H1 (cell line): Measurements from ENCODE around the gene SLX9. TPM values are rescaled to one million over a fixed set of nuclear protein-coding genes. Genes with fewer than 3 reads are reported as not detected.
A peak's percentile ranks its signal among the peaks of the same experiment; 100 is the strongest.

Experiments
- CTCF ChIA-PET: fragments of 300-600 bp; sonication (Branson Sonifier 250); formaldehyde crosslinking; loops from one replicate; lab custom pipeline; 2021; ENCODE audit not compliant: partially characterized antibody; lab: Charles Lee
- POLR2A ChIA-PET: fragments of 300-600 bp; sonication (Branson Sonifier 250); formaldehyde crosslinking; loops from one replicate; lab custom pipeline; 2021; ENCODE audit warnings: inconsistent platforms; ENCODE audit not compliant: partially characterized antibody; lab: Charles Lee
- DNase-seq, 2 experiments: peaks; one replicate each; pipeline versions ENCODE4 v3.0.0 to v3.0.0-alpha.2; 2010 to 2022; ENCODE audit warnings: low spot score in 2 of 2, low read depth in 1 of 2, mixed read lengths in 1 of 2
- FAIRE-seq: peaks from 2 replicates; lab custom pipeline; 2011; peaks lifted over from hg19 to GRCh38; lab: Jason Lieb, UNC
- H2AFZ ChIP-seq: 2 replicates; pipeline ENCODE4 v1.8.1; 2012; ENCODE audit warnings: low read length, inconsistent platforms
- H2AK5ac ChIP-seq: 2 replicates; pipeline ENCODE4 v1.6.1; 2013; ENCODE audit warnings: low read depth, low read length
- H2BK120ac ChIP-seq: replicated peaks from 2 replicates; pipeline ENCODE3; 2013; ENCODE audit warnings: low read depth, low read length, inconsistent platforms
- H2BK12ac ChIP-seq: 2 replicates; pipeline ENCODE4 v1.6.1; 2013; ENCODE audit warnings: low read depth, low read length
- H2BK15ac ChIP-seq: 2 replicates; pipeline ENCODE4 v1.6.1; 2013; ENCODE audit warnings: low read length
- H2BK20ac ChIP-seq: 2 replicates; pipeline ENCODE4 v1.6.1; 2013; ENCODE audit warnings: low read length
- H2BK5ac ChIP-seq: 2 replicates; pipeline ENCODE4 v1.6.1; 2013; ENCODE audit warnings: low read depth, low read length
- H3K14ac ChIP-seq: 2 replicates; pipeline ENCODE4 v1.6.1; 2013; ENCODE audit warnings: inconsistent platforms; ENCODE audit not compliant: insufficient read length
- H3K18ac ChIP-seq: 2 replicates; pipeline ENCODE4 v1.6.1; 2013; ENCODE audit warnings: low read length; ENCODE audit errors: extremely low read depth
- H3K23ac ChIP-seq: 2 replicates; pipeline ENCODE4 v1.6.1; 2013; ENCODE audit warnings: inconsistent platforms; ENCODE audit not compliant: insufficient read length
- H3K23me2 ChIP-seq: 2 replicates; pipeline ENCODE4 v1.6.1; 2013; ENCODE audit warnings: low read depth, low read length
- H3K27ac ChIP-seq: 2 replicates; pipeline ENCODE4 v1.6.1; 2011; ENCODE audit warnings: low read depth, low read length, inconsistent platforms
- H3K27me3 ChIP-seq, 4 experiments: replicated peaks in 1 of 4; 1 replicate in 1 of 4; 2 replicates in 3 of 4; pipeline versions ENCODE4 v1.6.1 to v1.8.1; 2011 to 2013; ENCODE audit warnings: low read length in 3 of 4, mild to moderate bottlenecking in 3 of 4, inconsistent platforms in 2 of 4, mixed read lengths in 2 of 4, moderate library complexity in 1 of 4; ENCODE audit not compliant: control insufficient read depth in 3 of 4, insufficient read depth in 3 of 4; ENCODE audit errors: extremely low read depth in 1 of 4
- H3K36me3 ChIP-seq, 4 experiments: 2 replicates each; pipeline versions ENCODE4 v1.6.1 to v1.8.1; 2011 to 2013; ENCODE audit warnings: mild to moderate bottlenecking in 4 of 4, low read length in 3 of 4, moderate library complexity in 2 of 4, control low read depth in 1 of 4, inconsistent platforms in 1 of 4; ENCODE audit not compliant: insufficient read depth in 4 of 4, control insufficient read depth in 2 of 4
- H3K4ac ChIP-seq: replicated peaks from 2 replicates; pipeline ENCODE3; 2013; ENCODE audit warnings: low read length, low read depth, mixed read lengths, inconsistent platforms; ENCODE audit not compliant: insufficient read length
- H3K4me1 ChIP-seq, 4 experiments: replicated peaks in 1 of 4; 1 replicate in 1 of 4; 2 replicates in 3 of 4; pipeline versions ENCODE4 v1.6.1 to v1.8.1; 2011 to 2013; ENCODE audit warnings: low read length in 3 of 4, inconsistent platforms in 2 of 4, mixed read lengths in 1 of 4; ENCODE audit not compliant: insufficient read depth in 4 of 4, control insufficient read depth in 3 of 4
- H3K4me2 ChIP-seq, 2 experiments: 2 replicates each; pipeline versions ENCODE4 v1.6.1 to v1.8.1; 2011 to 2013; ENCODE audit warnings: low read depth in 2 of 2, low read length in 2 of 2, control low read depth in 1 of 2, inconsistent platforms in 1 of 2, mild to moderate bottlenecking in 1 of 2; ENCODE audit not compliant: insufficient read depth in 1 of 2
- H3K4me3 ChIP-seq, 4 experiments: fragments of 200-600, 300-600 bp in 1 of 4; sonication (generic), shearing (Covaris generic), sonication (Bioruptor Twin) in 1 of 4; 2 replicates each; pipeline versions ENCODE4 v1.5.1 to v1.8.1; 2011 to 2016; ENCODE audit warnings: low read length in 4 of 4, low read depth in 3 of 4, control low read depth in 2 of 4, inconsistent platforms in 2 of 4, mild to moderate bottlenecking in 2 of 4, mixed read lengths in 1 of 4, moderate library complexity in 1 of 4; ENCODE audit not compliant: insufficient read depth in 2 of 4; ENCODE audit errors: extremely low read depth in 1 of 4
- H3K56ac ChIP-seq: replicated peaks from 2 replicates; pipeline ENCODE3; 2013; ENCODE audit warnings: low read depth, mild to moderate bottlenecking, mixed read lengths, low read length, inconsistent platforms; ENCODE audit not compliant: insufficient read length
- H3K79me1 ChIP-seq: 2 replicates; pipeline ENCODE4 v1.6.1; 2013; ENCODE audit warnings: low read depth, low read length, control low read depth
- H3K79me2 ChIP-seq, 2 experiments: 2 replicates each; pipeline versions ENCODE4 v1.6.1 to v1.8.1; 2012 to 2013; ENCODE audit warnings: low read length in 2 of 2, mild to moderate bottlenecking in 2 of 2, inconsistent platforms in 1 of 2; ENCODE audit not compliant: insufficient read depth in 2 of 2, control insufficient read depth in 1 of 2
- H3K9ac ChIP-seq, 4 experiments: replicated peaks in 1 of 4; 1 replicate in 1 of 4; 2 replicates in 3 of 4; pipeline versions ENCODE4 v1.6.1 to v1.8.1; 2011 to 2013; ENCODE audit warnings: low read depth in 3 of 4, low read length in 3 of 4, control low read depth in 2 of 4, mild to moderate bottlenecking in 2 of 4, moderate library complexity in 2 of 4, inconsistent platforms in 1 of 4; ENCODE audit errors: extremely low read depth in 1 of 4
- H3K9me3 ChIP-seq, 2 experiments: 2 replicates each; pipeline versions ENCODE4 v1.6.1 to v1.8.1; 2012 to 2013; ENCODE audit warnings: mild to moderate bottlenecking in 2 of 2, moderate library complexity in 2 of 2, control low read depth in 1 of 2, inconsistent platforms in 1 of 2, low read depth in 1 of 2, low read length in 1 of 2, mixed read lengths in 1 of 2; ENCODE audit not compliant: insufficient read depth in 2 of 2
- H4K20me1 ChIP-seq, 2 experiments: replicated peaks in 1 of 2; 2 replicates each; pipeline versions ENCODE3 to v1.8.1; 2011 to 2013; ENCODE audit warnings: inconsistent platforms in 2 of 2, low read length in 2 of 2, mild to moderate bottlenecking in 1 of 2; ENCODE audit not compliant: insufficient read depth in 2 of 2, control insufficient read depth in 1 of 2
- H4K5ac ChIP-seq: 2 replicates; pipeline ENCODE4 v1.6.1; 2013; ENCODE audit warnings: low read length, low read depth, mixed read lengths, inconsistent platforms; ENCODE audit not compliant: insufficient read length
- H4K8ac ChIP-seq: 2 replicates; pipeline ENCODE4 v1.8.0; 2013; ENCODE audit warnings: mild to moderate bottlenecking, moderate library complexity, low read length, inconsistent platforms; ENCODE audit not compliant: insufficient read depth; ENCODE audit errors: extremely low read depth
- H4K91ac ChIP-seq: replicated peaks from 2 replicates; pipeline ENCODE3; 2013; ENCODE audit warnings: low read length, mixed read lengths, inconsistent platforms; ENCODE audit not compliant: insufficient read length
- CHD2 ChIP-seq: IDR thresholded peaks from 2 replicates; pipeline ENCODE4 v1.6.1; 2012; ENCODE audit warnings: low read length, improper control_type of control experiment
- CREB1 ChIP-seq: IDR thresholded peaks from 2 replicates; pipeline ENCODE4 v1.6.1; 2012; ENCODE audit warnings: inconsistent platforms
- POLR2A ChIP-seq, 2 experiments: IDR thresholded peaks; 1 replicate in 1 of 2; 2 replicates in 1 of 2; pipeline ENCODE4 v1.6.1; 2011; ENCODE audit warnings: low read depth in 2 of 2, low read length in 2 of 2, mild to moderate bottlenecking in 2 of 2; ENCODE audit errors: control extremely low read depth in 1 of 2
- RFX5 ChIP-seq: IDR thresholded peaks from 2 replicates; pipeline ENCODE4 v1.6.1; 2011; ENCODE audit warnings: low read depth, low read length, improper control_type of control experiment, borderline replicate concordance
- RXRA ChIP-seq: IDR thresholded peaks from 2 replicates; pipeline ENCODE4 v1.6.1; 2011; ENCODE audit warnings: low read depth, mild to moderate bottlenecking, low read length, moderate library complexity; ENCODE audit not compliant: insufficient read depth
- SIN3A ChIP-seq, 2 experiments: IDR thresholded peaks in 1 of 2; conservative IDR thresholded peaks in 1 of 2; 2 replicates each; pipeline ENCODE4 v1.6.1; 2011 to 2012; ENCODE audit warnings: low read length in 2 of 2, improper control_type of control experiment in 1 of 2, low read depth in 1 of 2, mild to moderate bottlenecking in 1 of 2
- YY1 ChIP-seq: IDR thresholded peaks from 2 replicates; pipeline ENCODE4 v1.6.1; 2011; ENCODE audit warnings: low read depth, mild to moderate bottlenecking, low read length
- WGBS, 2 experiments: shearing (Covaris generic) in 1 of 2; methylation state at CpG; one replicate each; pipeline versions ENCODE4 v1.1.6 to v1.1.7; 2013 to 2015; ENCODE audit warnings: low lambda C conversion rate in 2 of 2, mixed read lengths in 2 of 2, inconsistent platforms in 1 of 2, low coverage in 1 of 2, missing lambda C conversion rate in 1 of 2; ENCODE audit not compliant: insufficient replicate concordance in 2 of 2, insufficient coverage in 1 of 2, insufficient read length in 1 of 2; ENCODE audit errors: extremely low coverage in 1 of 2, missing lambda C conversion rate in 1 of 2; 5-methylcytosine and 5-hydroxymethylcytosine counted together
- polyA plus RNA-seq, 7 experiments: library from polyadenylated mRNA; depleted of rRNA in 3 of 7; stranded (reverse) in 5 of 7; unstranded in 2 of 7; fragments of >200 nt in 5 of 7; fragments of 200-250 nt in 2 of 7; gene quantifications; 1 replicate in 5 of 7; 2 replicates in 1 of 7; 4 replicates in 1 of 7; pipeline versions ENCODE4 v1.2.1 to v1.2.3, GENCODE V29; 2011 to 2013; ENCODE audit warnings: missing spikeins in 2 of 7, mixed read lengths in 2 of 7
- total RNA-seq: library from RNA; stranded (reverse); fragmentation: NEBNext Ultra II Directional; extraction: Animal tissue kit (Norgen Biotek cat#: 25700); gene quantifications from 2 replicates; pipeline ENCODE4 v1.2.1, GENCODE V29; 2021
- TF ChIP-seq, protein P1 (sequence below): IDR thresholded peaks from 2 replicates; pipeline ENCODE4 v1.6.1; 2012; ENCODE audit warnings: inconsistent platforms

SLX9 gene
- total and polyA plus RNA-seq, 2 of the 8 experiments (the other 6 are each of a cell fraction or from before 2014, with no cell fraction given), result 17.7 to 57.3 TPM

GRCh38 chr21:44996501-44996921, 56.7 kb downstream of the SLX9 start:
- no peaks in the 10 kb centered on the region for H3K23me2 ChIP-seq
- H3K36me3 ChIP-seq, result no peaks in the 10 kb centered on the region
- ChIA-PET CTCF (interaction anchor here (0.7 to 2.9 kb wide), 5 partner anchors 30 to 142 kb away, joined by 3 to 9 read pairs (median 4); no protein-coding TSS in a partner anchor), POLR2A (interaction anchor here (0.6 to 1.7 kb wide), 3 partner anchors 10 to 146 kb away, joined by 3 to 4 read pairs (median 3); no protein-coding TSS in a partner anchor)
- H2AFZ ChIP-seq, result no peak overlapping the region
- no peak overlapping the region for H2BK12ac ChIP-seq
- no peak overlapping the region for H3K14ac ChIP-seq
- H3K79me2 ChIP-seq, result no peaks in the 10 kb centered on the region
- H3K4me2 ChIP-seq, result no peak overlapping the region
- H3K4me1 ChIP-seq, result no peaks in the 10 kb centered on the region
- no peak overlapping the region for H2BK5ac ChIP-seq
- no peak overlapping the region for H2BK15ac ChIP-seq
- FAIRE-seq (no peak), DNase-seq (no peak)
- no peak overlapping the region for H2AK5ac ChIP-seq
- H3K27me3 ChIP-seq, result no peaks in the 10 kb centered on the region
- no peak overlapping the region for H4K5ac ChIP-seq
- H2BK120ac ChIP-seq, result no peak overlapping the region
- H3K56ac ChIP-seq, result no peak overlapping the region
- peak overlapping the region; percentile 57; the same call in 1 of the 2 replicates for H4K8ac ChIP-seq
- no peak overlapping the region for H4K91ac ChIP-seq
- no peaks in the 10 kb centered on the region for H4K20me1 ChIP-seq
- no peak overlapping the region for H3K18ac ChIP-seq
- no peak overlapping the region for H3K4me3 ChIP-seq
- no peak overlapping the region for H3K4ac ChIP-seq
- H3K79me1 ChIP-seq, result no peaks in the 10 kb centered on the region
- no peak overlapping the region for H3K23ac ChIP-seq
- no peak overlapping the region for H3K27ac ChIP-seq
- no peaks in the 10 kb centered on the region for H3K9me3 ChIP-seq
- no peak overlapping the region for H3K9ac ChIP-seq
- H2BK20ac ChIP-seq, result no peak overlapping the region
- 86% methylated on average over 6 of the region's 6 CpGs; no CpG with 5 or more reads in 1 of the 2 experiments for WGBS, 2 experiments
- TF ChIP-seq CHD2 (no peak), SIN3A (conservative IDR thresholded peaks at IDR 0.05 in 1 of 2, IDR thresholded peaks at IDR 0.05 in 1 of 2; ENCODE audit: low read depth in 1 of 2, low read length in 2 of 2) (no peak), RXRA (no peak), POLR2A (IDR thresholded peaks at IDR 0.05; ENCODE audit: control extremely low read depth in 1 of 2, low read depth in 2 of 2, low read length in 2 of 2) (no peak), YY1 (no peak), RFX5 (no peak), CREB1 (no peak)
- TF ChIP-seq, protein P1, sequence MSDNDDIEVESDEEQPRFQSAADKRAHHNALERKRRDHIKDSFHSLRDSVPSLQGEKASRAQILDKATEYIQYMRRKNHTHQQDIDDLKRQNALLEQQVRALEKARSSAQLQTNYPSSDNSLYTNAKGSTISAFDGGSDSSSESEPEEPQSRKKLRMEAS, result no peak
